SKM-1 treated with dmso at 0.1 percent for 144 hours (cell line): Measurements from ENCODE around the gene MUC4.
"Not testable (repeated sequence)": the region's sequence is repeated elsewhere in the genome, so short reads cannot be mapped to it uniquely, and the experiment has no call there.

ENCODE experiments used
- DNase-seq: peaks from one replicate; lab custom pipeline; 2025; ENCODE audit not compliant: unreplicated experiment; lab: John Stamatoyannopoulos, UW

MUC4 gene

DNA sequence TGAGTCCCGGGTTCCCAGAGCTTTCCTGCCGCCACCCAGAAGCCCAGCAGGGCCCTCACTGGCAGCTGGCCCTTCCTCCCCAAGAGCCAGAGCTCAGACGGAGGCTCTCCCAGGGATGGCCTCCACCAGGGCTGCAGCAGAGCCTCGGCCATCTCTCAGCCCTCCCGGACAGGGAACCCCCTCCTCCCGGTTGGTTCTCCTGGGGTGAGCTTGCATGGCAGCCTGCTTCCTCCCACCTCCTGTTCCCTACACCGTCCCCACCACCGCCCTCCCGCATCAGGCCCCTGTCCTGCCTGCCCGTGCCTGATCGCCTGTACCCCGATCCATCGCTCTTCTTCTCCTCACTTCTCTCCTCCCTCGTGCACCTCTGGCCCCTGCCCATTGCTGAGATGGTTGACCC is 24.1 kb upstream of the MUC4 start:
- no peak for DNase-seq

DNA sequence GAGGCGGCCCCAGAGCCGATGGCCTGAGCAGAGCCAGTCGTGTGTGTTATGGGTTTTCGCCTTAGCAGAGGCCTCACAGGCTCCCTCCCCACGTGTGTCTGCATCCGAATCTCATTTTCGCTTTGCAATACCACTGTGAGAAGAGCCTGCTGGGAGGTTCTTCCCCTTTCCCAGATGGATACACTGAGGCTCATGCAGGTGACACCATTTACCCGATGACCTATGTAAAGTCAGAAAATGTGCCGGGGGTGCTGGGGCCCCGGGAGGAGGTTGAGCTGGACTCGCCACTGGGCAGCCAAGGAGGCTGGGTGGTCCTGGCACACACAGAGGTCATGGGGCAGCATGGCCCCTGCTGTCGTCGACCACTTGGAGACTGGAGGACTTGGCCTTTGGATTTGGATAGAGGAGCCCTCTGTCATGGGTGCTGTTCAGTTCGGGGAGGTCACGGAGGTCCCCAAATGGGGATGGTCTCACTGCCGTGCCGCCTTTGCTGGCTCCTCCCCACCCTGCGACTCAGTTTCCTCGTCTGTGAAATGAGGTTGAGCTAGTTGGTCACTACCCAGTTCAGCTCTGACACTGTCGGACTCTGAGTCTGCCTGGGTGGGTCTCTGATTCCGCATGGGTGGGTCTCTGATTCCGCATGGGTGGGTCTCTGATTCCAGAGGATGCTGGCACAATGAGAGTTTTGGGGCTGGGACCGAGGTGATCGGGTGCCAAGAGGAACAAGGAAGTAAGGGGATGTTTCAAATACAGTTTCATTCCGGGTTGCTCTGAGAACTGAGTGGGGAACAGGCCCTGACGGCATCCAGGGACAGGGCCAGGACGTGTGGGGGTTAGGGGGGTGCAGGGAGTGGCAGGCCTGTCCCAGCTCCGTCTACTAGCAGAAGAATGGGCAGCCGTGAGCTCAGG is 23.2 kb upstream of the MUC4 start:
- DNase-seq: no peak

DNA sequence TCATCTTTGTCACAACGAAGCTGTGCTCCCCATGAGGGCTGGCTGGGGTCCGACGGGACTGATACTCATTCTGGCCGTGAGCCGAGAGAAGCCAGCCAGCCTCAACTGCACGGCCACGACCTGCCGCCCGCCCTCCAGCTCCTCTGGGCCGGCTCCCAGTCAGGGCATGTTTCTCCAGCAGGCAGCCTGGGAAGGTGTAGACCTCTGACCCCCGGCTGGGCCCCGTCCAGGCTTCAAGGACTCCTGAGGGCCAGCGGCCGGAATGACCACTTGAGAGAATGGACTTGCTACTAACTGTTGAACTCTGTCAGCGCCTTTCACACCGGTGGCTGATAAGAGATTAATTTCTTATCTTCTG is 18.1 kb upstream of the MUC4 start:
- no peak for DNase-seq

DNA sequence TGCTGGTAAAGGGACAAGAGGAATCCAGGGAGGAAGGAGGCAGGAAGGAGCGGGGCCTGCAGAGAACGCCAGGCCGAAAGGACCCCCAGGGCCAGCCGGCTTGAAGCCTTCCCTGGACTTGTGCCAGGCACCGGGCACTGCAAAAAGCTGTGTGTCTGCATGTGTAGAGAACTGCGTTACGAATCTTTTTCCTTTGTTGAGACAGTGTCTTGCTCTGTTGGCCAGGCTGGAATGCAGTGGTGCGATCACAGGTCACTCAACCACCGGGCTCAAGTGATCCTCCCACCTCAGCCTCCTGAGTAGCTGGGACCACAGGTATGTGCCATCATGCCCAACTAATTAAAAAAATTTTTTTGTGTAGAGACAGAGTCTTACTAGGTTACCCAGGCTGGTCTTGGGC is 17.0 kb upstream of the MUC4 start:
- DNase-seq: no peak

DNA sequence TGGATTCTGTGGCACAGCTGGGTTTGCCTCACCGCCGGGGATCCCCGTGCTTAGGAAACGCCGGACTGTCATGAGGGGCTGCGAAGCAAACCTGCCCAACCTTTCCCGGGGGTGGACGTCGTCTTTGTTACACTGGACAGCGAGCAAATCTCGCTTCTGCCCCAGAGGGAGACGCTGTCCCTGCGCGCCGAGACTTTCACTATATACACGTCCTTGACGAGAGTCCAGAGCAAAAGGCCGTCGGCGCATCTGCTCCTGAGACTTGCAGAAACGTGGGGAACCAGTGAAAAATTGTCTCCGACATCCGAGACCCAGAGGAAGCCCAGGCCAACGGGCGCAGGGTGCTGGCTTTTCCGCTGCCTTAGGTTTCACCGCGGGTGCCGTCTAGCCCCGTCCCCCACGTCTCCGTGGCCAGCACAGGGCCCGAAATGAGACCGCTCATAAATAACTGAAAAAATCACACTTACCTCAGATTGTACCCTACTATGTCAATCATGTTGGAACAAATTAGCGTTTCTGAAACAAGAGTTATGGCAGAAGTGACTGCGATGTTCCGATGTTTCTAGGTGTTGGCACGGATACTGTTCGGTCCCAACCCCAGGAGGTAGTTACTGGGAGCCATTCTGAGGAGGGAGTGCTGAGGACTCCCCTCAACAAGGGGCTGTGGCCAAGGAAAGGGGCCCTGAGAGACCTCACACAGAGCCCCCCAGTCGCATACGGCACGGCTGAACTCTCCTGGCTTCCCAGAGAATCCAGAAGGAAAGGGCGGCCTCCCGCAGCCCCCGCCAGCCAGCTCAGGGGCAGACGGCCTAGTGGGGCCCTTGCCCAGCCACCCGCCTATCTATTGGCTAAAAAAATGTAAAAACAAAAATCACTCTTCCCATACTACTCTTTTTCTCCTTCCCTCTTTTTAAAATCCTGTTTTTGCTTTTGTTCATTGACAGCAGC is 14.4 kb upstream of the MUC4 start:
- no peak for DNase-seq

DNA sequence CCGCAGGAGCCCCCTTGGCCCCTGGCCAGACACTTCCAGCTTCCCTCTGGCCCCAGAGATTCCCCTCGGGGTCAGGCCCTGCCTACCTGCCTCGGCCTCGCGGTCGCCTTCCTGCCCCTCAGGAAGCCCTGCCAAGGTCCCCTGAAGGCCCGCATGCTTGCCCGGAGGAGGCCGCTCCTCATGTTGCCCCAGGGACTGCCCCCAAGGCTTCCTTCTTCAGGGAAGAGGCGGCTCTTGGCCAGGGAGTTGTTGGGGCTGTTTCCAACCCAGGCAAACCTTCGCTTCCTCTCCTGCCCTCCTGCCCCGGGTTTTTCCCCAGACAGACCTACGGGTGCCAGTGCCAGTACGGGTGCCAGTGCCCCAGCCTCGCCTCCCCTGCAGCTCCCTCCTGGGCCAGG is 13.5 kb upstream of the MUC4 start:
- no peak for DNase-seq

DNA sequence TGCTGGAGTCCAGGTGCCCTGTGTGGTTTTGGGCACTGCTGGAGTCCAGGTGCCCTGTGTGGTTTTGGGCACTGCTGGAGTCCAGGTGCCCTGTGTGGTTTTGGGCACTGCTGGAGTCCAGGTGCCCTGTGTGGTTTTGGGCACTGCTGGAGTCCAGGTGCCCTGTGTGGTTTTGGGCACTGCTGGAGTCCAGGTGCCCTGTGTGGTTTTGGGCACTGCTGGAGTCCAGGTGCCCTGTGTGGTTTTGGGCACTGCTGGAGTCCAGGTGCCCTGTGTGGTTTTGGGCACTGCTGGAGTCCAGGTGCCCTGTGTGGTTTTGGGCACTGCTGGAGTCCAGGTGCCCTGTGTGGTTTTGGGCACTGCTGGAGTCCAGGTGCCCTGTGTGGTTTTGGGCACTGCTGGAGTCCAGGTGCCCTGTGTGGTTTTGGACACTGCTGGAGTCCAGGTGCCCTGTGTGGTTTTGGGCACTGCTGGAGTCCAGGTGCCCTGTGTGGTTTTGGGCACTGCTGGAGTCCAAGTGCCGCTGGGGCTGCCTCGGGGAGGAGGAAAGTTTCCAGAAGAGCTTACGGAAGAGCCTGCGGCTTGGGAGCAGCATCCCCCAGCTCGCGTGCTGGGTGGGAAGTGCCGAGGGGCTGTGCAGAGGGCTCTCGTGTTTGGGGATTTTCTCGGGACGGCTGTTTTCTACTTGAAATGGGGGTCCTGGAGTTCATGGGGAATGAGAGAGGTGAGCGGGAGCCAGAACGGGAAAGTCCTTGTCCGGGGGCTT is 12.9 kb upstream of the MUC4 start:
- not testable (repeated sequence) for DNase-seq

DNA sequence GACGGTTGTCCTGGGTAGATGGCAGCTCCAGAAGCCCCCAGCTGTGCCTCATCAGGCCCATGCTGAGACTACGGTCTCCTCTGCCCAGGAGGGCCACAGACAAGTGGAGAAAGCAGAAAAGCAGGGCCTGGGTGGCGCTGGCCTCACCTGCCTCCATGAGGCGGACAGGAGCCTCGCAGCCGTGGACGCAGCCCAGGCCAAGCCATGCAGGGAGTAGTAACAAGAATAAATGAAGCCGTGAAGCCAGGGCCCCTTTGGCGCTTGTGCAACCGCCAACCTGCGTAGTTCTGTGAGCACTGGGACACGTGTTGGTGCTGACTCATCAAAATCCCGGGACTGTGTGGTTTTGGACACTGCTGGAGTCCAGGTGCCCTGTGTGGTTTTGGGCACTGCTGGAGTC is 12.3 kb upstream of the MUC4 start:
- no peak for DNase-seq

DNA sequence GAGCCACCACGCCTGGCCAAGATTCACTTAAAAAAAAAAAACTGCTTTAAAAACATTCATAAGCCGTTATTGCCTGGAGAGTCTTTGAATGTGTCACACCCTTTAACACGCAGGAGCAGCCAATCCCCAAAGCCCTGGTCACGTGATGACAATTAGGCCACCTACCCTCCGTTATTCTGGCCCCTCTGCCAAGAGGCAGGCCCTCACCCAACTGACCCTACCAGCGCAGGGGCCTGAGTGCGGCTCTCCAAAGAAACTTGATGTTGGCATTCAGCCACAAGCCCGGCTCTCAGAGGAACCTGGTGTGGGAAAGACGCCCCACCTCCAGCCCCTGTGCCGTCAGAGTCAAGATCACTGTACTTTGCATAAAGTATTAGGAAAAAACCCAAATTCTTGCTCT is 11.6 kb upstream of the MUC4 start:
- DNase-seq: no peak

DNA sequence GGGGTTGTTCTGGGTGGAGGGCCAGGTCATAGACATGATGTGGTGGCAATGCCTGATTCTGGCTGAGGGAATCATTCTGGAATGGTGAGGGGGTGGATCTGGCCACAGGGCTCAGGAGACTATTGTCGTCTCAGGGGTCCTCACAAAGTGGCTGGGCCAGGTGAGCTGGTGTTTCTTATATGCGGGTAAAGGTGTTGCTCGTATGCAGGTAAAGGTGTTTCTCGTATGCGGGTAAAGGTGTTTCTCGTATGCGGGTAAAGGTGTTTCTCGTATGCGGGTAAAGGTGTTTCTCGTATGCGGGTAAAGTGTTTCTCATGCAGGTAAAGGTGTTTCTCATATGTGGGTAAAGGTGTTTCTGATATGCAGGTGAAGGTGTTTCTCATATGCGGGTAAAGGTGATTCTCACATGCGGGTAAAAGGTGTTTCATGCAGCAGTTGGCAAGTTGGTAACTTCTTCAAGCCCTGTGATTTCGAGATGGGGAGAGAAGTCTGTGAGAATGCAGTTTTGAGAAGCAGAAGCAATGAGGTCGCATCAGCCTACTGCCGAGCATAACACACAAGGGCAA is 10.5 kb upstream of the MUC4 start:
- DNase-seq: no peak

DNA sequence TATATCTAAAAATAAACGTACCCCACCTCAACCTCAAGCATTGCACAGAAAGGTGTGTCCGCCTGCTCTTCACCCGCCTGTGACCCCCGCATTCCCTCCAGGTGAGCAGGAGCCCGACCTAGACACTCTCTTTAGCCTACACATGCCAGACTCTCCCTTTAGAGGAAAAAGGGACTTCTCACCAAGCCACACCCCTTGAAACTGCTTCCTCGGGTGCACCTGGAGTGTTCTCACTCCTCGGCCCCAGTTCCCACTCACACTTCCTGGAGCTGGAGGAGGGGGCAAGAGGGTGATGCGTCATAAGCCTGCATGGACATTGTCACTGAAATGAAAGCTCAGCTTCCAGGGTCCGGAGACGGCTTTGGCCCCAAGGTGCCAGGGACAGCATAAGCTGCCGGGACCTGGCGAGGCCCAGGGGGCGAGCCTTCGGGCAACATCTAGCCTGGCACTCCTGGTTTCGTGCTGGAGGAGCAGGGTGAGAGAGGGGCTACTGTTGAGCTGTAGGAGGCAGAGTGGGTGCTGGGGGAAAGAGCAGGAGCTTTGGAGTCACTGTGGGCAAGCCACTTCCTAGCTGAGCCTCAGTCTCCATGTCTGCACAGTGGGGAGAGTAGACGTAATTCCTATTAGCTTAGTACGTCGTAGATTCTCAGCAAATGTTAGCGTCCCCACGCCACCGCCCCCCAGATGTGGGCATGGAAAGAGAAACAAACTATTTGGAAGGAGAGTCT is 9.8 kb upstream of the MUC4 start:
- no peak for DNase-seq

DNA sequence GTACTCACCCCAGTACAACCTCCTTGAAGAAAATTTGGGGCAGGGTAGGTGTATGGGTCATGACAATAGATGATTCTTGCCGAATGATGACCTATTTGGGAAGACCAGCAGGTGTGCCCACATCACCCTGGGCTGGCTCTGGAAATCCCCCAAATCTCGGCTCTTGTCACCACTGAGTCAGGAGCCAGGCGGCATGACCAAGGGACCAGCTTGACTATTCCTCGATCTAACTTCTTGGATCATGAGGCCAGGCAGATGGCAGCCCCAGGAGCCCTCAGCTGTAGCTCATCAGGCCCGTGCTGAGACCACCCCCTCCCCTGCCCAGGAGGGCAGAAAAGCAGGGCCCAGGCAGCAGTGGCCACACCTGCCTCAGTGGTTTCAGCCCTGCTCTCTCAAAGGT is 9.2 kb upstream of the MUC4 start:
- DNase-seq: no peak

DNA sequence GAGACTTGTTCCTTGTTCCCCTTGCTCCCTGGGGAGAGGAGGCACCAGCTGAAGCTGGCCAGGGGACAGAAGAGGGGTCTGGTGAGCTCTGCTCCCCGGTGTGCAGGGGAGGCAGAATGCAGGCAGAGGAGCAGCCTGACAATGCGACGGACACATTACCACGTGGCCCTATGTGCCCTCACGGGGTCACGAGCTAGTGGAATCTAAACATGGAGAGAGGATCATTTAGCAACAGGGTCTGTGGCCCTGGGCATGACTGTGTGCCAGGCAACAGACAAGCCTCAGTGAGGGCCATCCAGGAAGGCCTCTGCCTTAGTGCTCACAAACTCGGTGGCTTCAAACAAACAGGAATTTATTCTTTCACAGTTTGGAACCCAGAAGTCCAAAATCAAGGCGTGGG is 8.5 kb upstream of the MUC4 start:
- no peak for DNase-seq

DNA sequence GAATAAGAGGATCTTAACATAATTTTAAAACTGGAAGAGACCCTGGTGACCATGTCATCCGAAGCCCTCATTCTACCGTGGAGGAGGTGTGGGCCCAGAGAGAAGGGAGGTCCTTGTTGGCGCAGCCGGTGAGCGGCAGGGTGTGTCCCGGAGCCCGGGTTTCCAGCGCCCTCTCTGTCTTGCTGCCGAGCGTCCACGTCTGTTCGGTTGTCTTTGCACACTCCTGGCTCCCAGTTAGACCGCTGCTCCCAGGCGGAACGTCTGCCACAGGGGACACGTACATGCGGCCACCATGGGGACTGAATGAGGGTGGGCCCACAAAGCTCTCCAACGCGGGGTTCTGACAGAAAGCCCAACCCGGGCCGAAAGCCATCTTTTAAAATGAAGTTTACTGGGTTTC is 6.6 kb upstream of the MUC4 start:
- DNase-seq: no peak

DNA sequence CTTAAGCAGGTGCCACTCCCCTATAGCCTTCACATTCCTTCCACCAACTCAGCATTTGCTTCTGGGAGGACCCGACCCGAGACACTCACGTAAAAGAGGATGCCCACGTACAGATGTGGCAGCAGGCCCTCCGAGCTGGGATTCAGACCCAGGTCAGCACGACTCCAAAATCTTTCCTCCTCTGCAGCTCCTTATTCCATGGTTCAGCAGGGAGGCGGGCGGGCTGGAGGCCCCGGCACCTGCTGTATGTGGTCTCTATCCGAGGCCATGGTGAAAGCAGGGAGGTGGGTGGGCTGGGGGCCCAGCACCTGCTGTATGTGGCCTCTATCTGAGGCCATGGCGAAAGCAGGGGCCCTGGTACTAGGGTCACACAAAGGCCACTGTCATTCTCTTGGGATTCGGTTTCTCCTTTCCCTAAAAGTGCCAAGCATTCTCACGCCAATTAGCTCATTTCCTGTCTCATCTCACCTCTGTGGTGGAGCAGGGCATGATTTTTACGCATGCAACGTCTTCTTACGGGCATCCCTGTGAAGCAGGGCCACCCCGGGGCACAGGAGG is 5.9 kb upstream of the MUC4 start:
- DNase-seq: no peak

DNA sequence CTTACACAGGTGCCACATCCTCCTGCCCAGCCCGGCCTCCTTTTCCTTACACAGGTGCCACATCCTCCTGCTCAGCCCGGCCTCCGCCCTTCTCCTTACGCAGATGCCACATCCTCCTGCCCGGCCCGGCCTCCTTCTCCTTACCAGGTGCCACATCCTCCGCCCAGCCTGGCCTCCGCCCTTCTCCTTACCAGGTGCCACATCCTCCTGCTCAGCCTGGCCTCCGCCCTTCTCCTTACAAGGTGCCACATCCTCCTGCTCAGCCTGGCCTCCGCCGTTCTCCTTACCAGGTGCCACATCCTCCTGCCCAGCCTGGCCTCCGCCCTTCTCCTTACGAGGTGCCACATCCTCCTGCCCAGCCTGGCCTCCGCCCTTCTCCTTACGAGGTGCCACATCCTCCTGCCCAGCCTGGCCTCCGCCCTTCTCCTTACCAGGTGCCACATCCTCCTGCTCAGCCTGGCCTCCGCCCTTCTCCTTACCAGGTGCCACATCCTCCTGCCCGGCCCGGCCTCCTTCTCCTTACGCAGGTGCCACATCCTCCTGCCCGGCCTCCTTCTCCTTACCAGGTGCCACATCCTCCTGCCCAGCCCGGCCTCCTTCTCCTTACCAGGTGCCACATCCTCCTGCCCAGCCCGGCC is 4.7 kb upstream of the MUC4 start:
- DNase-seq: not testable (repeated sequence)

DNA sequence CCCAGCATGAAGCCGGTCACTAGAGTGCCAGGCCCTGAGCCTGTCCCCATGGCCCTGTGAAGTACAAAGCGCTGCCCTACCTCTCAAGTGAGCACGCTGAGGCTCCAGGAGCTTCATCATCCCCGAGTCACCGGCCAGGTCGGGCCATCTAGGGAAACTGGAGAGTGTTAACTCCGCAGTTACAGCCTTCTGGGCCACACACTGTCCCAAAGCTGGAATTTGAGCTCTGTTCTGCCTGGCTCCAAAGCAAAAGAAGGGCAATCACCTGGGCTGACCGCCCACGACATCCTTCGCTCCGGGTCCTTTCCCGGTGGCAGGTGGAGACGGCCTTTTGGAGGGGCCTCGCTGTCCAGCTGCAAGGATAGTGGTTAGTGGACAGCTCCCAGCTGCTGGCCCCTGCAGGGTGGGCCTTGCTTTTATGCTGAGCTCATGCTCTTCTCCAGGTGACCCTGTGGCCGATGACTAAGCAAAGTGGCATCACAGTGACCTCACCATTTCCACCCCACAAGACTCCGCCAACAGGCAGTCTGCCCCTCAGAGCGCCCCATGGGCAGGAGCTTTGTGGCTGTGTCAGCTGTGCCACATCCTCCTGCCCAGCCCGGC is 3.5 kb upstream of the MUC4 start:
- no peak for DNase-seq

DNA sequence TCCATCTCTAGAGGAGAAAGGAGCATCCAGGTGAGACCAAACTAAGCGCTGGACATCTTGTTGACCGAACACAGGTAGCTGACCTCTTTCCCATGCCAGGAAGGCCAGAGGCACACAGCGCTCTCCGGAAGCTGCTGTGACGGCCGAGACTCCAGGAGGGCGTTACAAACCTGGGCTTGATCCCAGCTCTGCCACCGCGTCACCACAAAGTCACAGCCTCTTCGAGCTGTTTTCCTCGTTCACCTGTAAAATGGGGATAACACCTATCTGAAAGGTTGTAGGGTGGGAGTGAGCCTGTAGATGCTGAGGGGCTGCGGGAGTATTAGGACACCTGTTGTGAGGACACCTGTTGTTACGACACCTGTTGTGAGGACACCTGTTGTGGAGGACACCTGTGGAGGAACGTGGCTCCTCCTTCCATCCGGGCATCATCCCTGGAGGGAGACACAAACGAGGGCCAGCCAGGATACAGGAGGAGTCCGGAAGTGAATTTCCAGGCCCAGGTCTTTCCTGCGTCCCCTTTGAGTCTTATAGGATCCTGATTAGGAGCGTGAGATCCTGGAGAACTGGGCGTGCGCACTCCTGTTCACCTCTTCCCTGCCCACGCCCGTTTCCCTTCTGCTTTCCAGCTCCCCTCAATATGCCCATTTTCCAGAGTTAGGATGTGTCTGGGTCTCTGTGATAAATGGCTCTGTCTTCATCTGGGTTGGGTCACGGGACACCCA is 2.3 kb upstream of the MUC4 start:
- DNase-seq: no peak

DNA sequence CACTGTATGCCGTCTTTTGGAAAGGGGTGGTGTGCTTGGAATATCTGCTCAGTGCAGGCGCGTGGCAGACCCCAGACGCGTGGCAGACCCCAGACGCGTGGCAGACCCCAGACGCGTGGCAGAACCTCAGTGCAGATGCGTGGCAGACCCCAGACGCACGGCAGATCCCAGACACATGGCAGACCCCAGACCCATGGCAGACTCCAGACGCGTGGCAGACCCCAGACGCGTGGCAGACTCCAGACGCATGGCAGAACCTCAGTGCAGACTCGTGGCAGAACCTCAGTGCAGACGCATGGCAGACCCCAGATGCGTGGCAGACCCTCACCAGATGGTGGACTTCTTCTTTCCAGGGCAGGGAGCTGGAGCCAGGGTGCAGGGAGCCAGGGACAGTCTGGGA is 637 bp upstream of the MUC4 start:
- no peak for DNase-seq
